CD14-positive monocyte (primary cell): ENCODE measurements around the gene PLXDC2. TPM values are rescaled to one million over a fixed set of nuclear protein-coding genes. Genes with fewer than 3 reads are reported as not detected.
A peak's percentile ranks its signal among the peaks of the same experiment; 100 is the strongest.

Source experiments
- DNase-seq, 3 donors: peaks; one replicate each; pipeline ENCODE4 v3.0.0-alpha.2; 2011 to 2022
- H2AFZ ChIP-seq: 2 replicates; pipeline ENCODE4 v1.6.0; 2012; ENCODE audit warnings: mild to moderate bottlenecking, low read depth, low read length, inconsistent platforms; ENCODE audit not compliant: insufficient read depth, poor library complexity, severe bottlenecking
- H3K27ac ChIP-seq, 2 donors: 1 replicate in 1 of 2; 2 replicates in 1 of 2; pipeline ENCODE4 v1.5.1; 2012 to 2013; ENCODE audit warnings: low read length in 2 of 2, control low read depth in 1 of 2, inconsistent platforms in 1 of 2, low read depth in 1 of 2, mild to moderate bottlenecking in 1 of 2
- H3K27me3 ChIP-seq, 2 donors: one replicate each; pipeline versions ENCODE4 v1.6.0 to v1.6.1; 2011 to 2013; ENCODE audit warnings: low read length in 2 of 2; ENCODE audit not compliant: control insufficient read depth in 2 of 2, insufficient read depth in 2 of 2
- H3K36me3 ChIP-seq, 2 donors: replicated peaks in 1 of 2; 1 replicate in 1 of 2; 2 replicates in 1 of 2; pipeline versions ENCODE4 v1.5.1 to v1.6.1; 2012 to 2013; ENCODE audit warnings: low read length in 2 of 2, control low read depth in 1 of 2, inconsistent platforms in 1 of 2, mild to moderate bottlenecking in 1 of 2; ENCODE audit not compliant: insufficient read depth in 2 of 2, control insufficient read depth in 1 of 2
- H3K4me1 ChIP-seq, 2 donors: 1 replicate in 1 of 2; 2 replicates in 1 of 2; pipeline versions ENCODE4 v1.5.1 to v1.6.1; 2012 to 2013; ENCODE audit warnings: low read length in 2 of 2, control low read depth in 1 of 2, inconsistent platforms in 1 of 2, mild to moderate bottlenecking in 1 of 2, moderate library complexity in 1 of 2; ENCODE audit not compliant: insufficient read depth in 2 of 2, control insufficient read depth in 1 of 2
- H3K4me2 ChIP-seq: replicated peaks from 2 replicates; pipeline ENCODE3; 2012; ENCODE audit warnings: low read length, moderate library complexity, mild to moderate bottlenecking; ENCODE audit not compliant: poor library complexity, severe bottlenecking; ENCODE audit errors: extremely low read depth
- H3K4me3 ChIP-seq, 3 experiments: fragments of 200-600 bp in 1 of 3; sonication (generic) in 1 of 3; replicated peaks in 1 of 3; 1 replicate in 2 of 3; 2 replicates in 1 of 3; pipeline ENCODE4 v1.5.1; 2011 to 2013; ENCODE audit warnings: low read length in 3 of 3, mild to moderate bottlenecking in 3 of 3, control low read depth in 2 of 3, low read depth in 2 of 3, inconsistent platforms in 1 of 3, moderate library complexity in 1 of 3
- H3K79me2 ChIP-seq: 2 replicates; pipeline ENCODE4 v1.6.0; 2012; ENCODE audit warnings: mild to moderate bottlenecking, control low read depth, inconsistent platforms, low read length, moderate library complexity; ENCODE audit not compliant: insufficient read depth
- H3K9ac ChIP-seq: 2 replicates; pipeline ENCODE4 v1.6.0; 2017; ENCODE audit warnings: low read length, mild to moderate bottlenecking; ENCODE audit not compliant: insufficient read depth, poor library complexity, severe bottlenecking
- H3K9me3 ChIP-seq, 2 donors: replicated peaks in 1 of 2; 1 replicate in 1 of 2; 2 replicates in 1 of 2; pipeline versions ENCODE4 v1.5.1 to v1.6.1; 2012 to 2013; ENCODE audit warnings: low read length in 2 of 2, control low read depth in 1 of 2; ENCODE audit not compliant: control insufficient read depth in 1 of 2, insufficient read depth in 1 of 2
- H4K20me1 ChIP-seq: 2 replicates; pipeline ENCODE4 v1.6.0; 2012; ENCODE audit warnings: mild to moderate bottlenecking, low read length, control low read depth, moderate library complexity; ENCODE audit not compliant: insufficient read depth
- H3K27ac Mint-ChIP-seq, 7 donors: one replicate each; pipeline ENCODE4 v1.8.0; 2020; ENCODE audit warnings: mild to moderate bottlenecking in 7 of 7, mixed read lengths in 7 of 7, moderate library complexity in 6 of 7, inconsistent platforms in 2 of 7
- H3K27me3 Mint-ChIP-seq, 3 donors: one replicate each; pipeline ENCODE4 v1.8.0; 2021 to 2022; ENCODE audit warnings: low read depth in 3 of 3, mild to moderate bottlenecking in 3 of 3, mixed read lengths in 3 of 3, moderate library complexity in 3 of 3, inconsistent platforms in 1 of 3
- H3K36me3 Mint-ChIP-seq, 2 donors: one replicate each; pipeline ENCODE4 v1.8.0; 2020; ENCODE audit warnings: mixed read lengths in 2 of 2, inconsistent platforms in 1 of 2, mild to moderate bottlenecking in 1 of 2
- H3K4me1 Mint-ChIP-seq: one replicate; pipeline ENCODE4 v1.8.0; 2020; ENCODE audit warnings: mild to moderate bottlenecking, mixed read lengths
- H3K4me3 Mint-ChIP-seq, 2 donors: one replicate each; pipeline ENCODE4 v1.8.0; 2020; ENCODE audit warnings: mild to moderate bottlenecking in 2 of 2, mixed read lengths in 2 of 2, moderate library complexity in 1 of 2
- H3K9me3 Mint-ChIP-seq, 7 donors: one replicate each; pipeline ENCODE4 v1.8.0; 2020 to 2022; ENCODE audit warnings: mixed read lengths in 7 of 7, mild to moderate bottlenecking in 6 of 7, moderate library complexity in 6 of 7, inconsistent platforms in 2 of 7
- WGBS: methylation state at CpG from one replicate; pipeline ENCODE4 v1.1.5; 2013; ENCODE audit warnings: missing lambda C conversion rate; ENCODE audit not compliant: insufficient coverage; 5-methylcytosine and 5-hydroxymethylcytosine counted together
- intact Hi-C, 2 donors: fragments of 100-400 bp; cut with micrococcal nuclease; formaldehyde crosslinking; loops; one replicate each; pipeline versions ENCODE4 v1.15.0 to v1.15.1; 2023
- polyA plus RNA-seq, 3 donors: library from polyadenylated mRNA; depleted of rRNA in 1 of 3; unstranded in 2 of 3; stranded (reverse) in 1 of 3; fragments of 300-500 nt in 2 of 3; fragments of >200 nt in 1 of 3; fragmentation: Illumina TruSeq in 2 of 3; gene quantifications; 1 replicate in 2 of 3; 2 replicates in 1 of 3; pipeline ENCODE4 v1.2.3, GENCODE V29; 2012 to 2021
- TF ChIP-seq, protein P1 (sequence below): fragments of 200-600 bp; IDR thresholded peaks from one replicate; pipeline ENCODE4 v1.8.0; 2022; ENCODE audit warnings: antibody characterized with exemption, mild to moderate bottlenecking

The PLXDC2 gene
- polyA plus RNA-seq, 3 donors = 37.5 to 128 (median 93.6) TPM

GRCh38 chr10:20118119-20118518, 301.9 kb downstream of the PLXDC2 start:
- H3K27me3 ChIP-seq = no peaks in the 10 kb centered on the region
- H2AFZ ChIP-seq = no peak overlapping the region
- peak overlapping the region in 1 of 2 donors; percentile 6 for H3K27ac ChIP-seq
- no peak overlapping the region for H3K4me2 ChIP-seq
- no peak for DNase-seq
- peaks cover 5% of the 10 kb centered on the region for H3K4me1 Mint-ChIP-seq
- TF ChIP-seq, protein P1, sequence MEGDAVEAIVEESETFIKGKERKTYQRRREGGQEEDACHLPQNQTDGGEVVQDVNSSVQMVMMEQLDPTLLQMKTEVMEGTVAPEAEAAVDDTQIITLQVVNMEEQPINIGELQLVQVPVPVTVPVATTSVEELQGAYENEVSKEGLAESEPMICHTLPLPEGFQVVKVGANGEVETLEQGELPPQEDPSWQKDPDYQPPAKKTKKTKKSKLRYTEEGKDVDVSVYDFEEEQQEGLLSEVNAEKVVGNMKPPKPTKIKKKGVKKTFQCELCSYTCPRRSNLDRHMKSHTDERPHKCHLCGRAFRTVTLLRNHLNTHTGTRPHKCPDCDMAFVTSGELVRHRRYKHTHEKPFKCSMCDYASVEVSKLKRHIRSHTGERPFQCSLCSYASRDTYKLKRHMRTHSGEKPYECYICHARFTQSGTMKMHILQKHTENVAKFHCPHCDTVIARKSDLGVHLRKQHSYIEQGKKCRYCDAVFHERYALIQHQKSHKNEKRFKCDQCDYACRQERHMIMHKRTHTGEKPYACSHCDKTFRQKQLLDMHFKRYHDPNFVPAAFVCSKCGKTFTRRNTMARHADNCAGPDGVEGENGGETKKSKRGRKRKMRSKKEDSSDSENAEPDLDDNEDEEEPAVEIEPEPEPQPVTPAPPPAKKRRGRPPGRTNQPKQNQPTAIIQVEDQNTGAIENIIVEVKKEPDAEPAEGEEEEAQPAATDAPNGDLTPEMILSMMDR = no peak
- peaks cover 0 to 8% (median 2%) of the 10 kb centered on the region in 7 donors for H3K9me3 Mint-ChIP-seq
- no peaks in the 10 kb centered on the region for H3K79me2 ChIP-seq
- H4K20me1 ChIP-seq = peaks cover 53% of the 10 kb centered on the region
- no peaks in the 10 kb centered on the region for H3K27me3 Mint-ChIP-seq
- no CpG with 5 or more reads among the region's 2 CpGs for WGBS
- H3K27ac Mint-ChIP-seq = peak overlapping the region in 2 of 7 donors; percentile 66 to 71
- H3K4me3 Mint-ChIP-seq = no peak overlapping the region
- intact Hi-C loops = no loop called here
- peaks cover 0 to 18% of the 10 kb centered on the region in 2 donors for H3K36me3 ChIP-seq
- H3K9me3 ChIP-seq = no peaks in the 10 kb centered on the region
- no peak overlapping the region for H3K4me3 ChIP-seq
- no peak overlapping the region for H3K9ac ChIP-seq
- no peaks in the 10 kb centered on the region for H3K4me1 ChIP-seq
- peaks cover 30 to 46% of the 10 kb centered on the region in 2 donors for H3K36me3 Mint-ChIP-seq

DNA sequence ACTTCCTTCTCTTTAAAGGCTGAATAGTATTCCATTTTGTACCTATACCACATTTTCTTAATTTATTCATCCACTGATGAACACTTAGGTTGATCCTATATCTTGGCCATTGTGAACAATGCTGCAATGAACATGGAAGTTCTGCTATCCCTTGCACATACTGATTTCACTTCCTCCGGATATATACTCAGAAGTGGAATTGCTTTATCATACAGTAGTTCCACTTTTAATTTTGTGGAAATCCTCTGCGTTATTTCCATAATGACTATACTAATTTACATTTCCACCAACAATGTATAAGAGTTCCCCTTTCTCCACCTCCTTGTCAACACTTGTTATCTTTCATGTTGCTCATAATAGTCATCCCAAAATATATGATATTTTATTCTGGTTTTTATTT, 312.6 kb downstream of the PLXDC2 start:
- Histone ChIP-seq H2AFZ (no peak overlapping the region), H3K36me3 (peaks cover 0 to 5% of the 10 kb centered on the region in 2 donors), H4K20me1 (peaks cover 9% of the 10 kb centered on the region), H3K9me3 (peaks cover 0 to 12% of the 10 kb centered on the region in 2 donors), H3K27ac (peak overlapping the region in 1 of 2 donors; percentile 74), H3K79me2 (peaks cover 45% of the 10 kb centered on the region), H3K4me2 (no peak overlapping the region), H3K4me1 (peaks cover 10 to 24% of the 10 kb centered on the region in 2 donors), H3K27me3 (no peaks in the 10 kb centered on the region), H3K9ac (no peak overlapping the region), H3K4me3 (no peak overlapping the region)
- intact Hi-C loops = loop anchor here in 1 of 2 donors (2.0 kb wide), 1 partner anchor 124 kb away; no protein-coding TSS in a partner anchor
- Mint-ChIP-seq H3K4me3 (no peak overlapping the region), H3K27me3 (no peaks in the 10 kb centered on the region), H3K36me3 (peaks cover 11 to 35% of the 10 kb centered on the region in 2 donors), H3K9me3 (peaks cover 14 to 32% (median 23%) of the 10 kb centered on the region in 7 donors), H3K4me1 (peaks cover 24% of the 10 kb centered on the region), H3K27ac (peak overlapping the region; percentile 71 to 96 (median 92))
- TF ChIP-seq, protein P1 = no peak
- peak; percentile 79 to 92 (median 92) for DNase-seq
- no CpG with 5 or more reads among the region's 2 CpGs for WGBS
